Measurements from ENCODE around the gene REXO5.
"Not testable (repeated sequence)": the region's sequence is repeated elsewhere in the genome, so short reads cannot be mapped to it uniquely, and the experiment has no call there.

REXO5 gene

GRCh38 chr16:20806168-20807050 lies at the start of gene REXO5, which contains the start of gene ERI2:
TSS of gene REXO5 (plus strand) at chr16:20806527. CDS start at chr16:20806954, 427 bp downstream.
TSS of gene ERI2 (minus strand) at chr16:20806472. CDS start at chr16:20806430, 42 bp downstream.
- in situ Hi-C loops (cut with HindIII; ENCODE audit: low sequenced_read_pairs), result no loop called here

- in situ Hi-C loops (cut with HindIII; ENCODE audit: low sequenced_read_pairs), result no loop called here
Measured at GRCh38 chr16:20760346-20760745, 46.0 kb upstream of the REXO5 start.

GRCh38 chr16:20761175-20761574 lies 45.2 kb upstream of the REXO5 start:
- in situ Hi-C loops (cut with HindIII; ENCODE audit: low sequenced_read_pairs), result no loop called here

GRCh38 chr16:20762404-20763123 lies 43.8 kb upstream of the REXO5 start:
- in situ Hi-C loops (cut with HindIII; ENCODE audit: low sequenced_read_pairs), result no loop called here

GRCh38 chr16:20763461-20764232 lies 42.7 kb upstream of the REXO5 start, which contains the start of gene ACSM3:
TSS of gene ACSM3 (plus strand) at chr16:20764014. CDS start at chr16:20770035, 6,021 bp downstream.
- in situ Hi-C loops (cut with HindIII; ENCODE audit: low sequenced_read_pairs), result no loop called here

GRCh38 chr16:20764448-20764847 lies 41.9 kb upstream of the REXO5 start:
- in situ Hi-C loops (cut with HindIII; ENCODE audit: low sequenced_read_pairs), result not testable (repeated sequence)

GRCh38 chr16:20765732-20766131 lies 40.6 kb upstream of the REXO5 start:
- in situ Hi-C loops (cut with HindIII; ENCODE audit: low sequenced_read_pairs), result no loop called here

GRCh38 chr16:20766294-20766693 lies 40.0 kb upstream of the REXO5 start:
- in situ Hi-C loops (cut with HindIII; ENCODE audit: low sequenced_read_pairs), result no loop called here

GRCh38 chr16:20767577-20767976 lies 38.8 kb upstream of the REXO5 start:
- in situ Hi-C loops (cut with HindIII; ENCODE audit: low sequenced_read_pairs), result no loop called here

- in situ Hi-C loops (cut with HindIII; ENCODE audit: low sequenced_read_pairs), result no loop called here
Measured at GRCh38 chr16:20768121-20768520, 38.2 kb upstream of the REXO5 start.

- in situ Hi-C loops (cut with HindIII; ENCODE audit: low sequenced_read_pairs), result no loop called here
Measured at GRCh38 chr16:20768818-20769217, 37.5 kb upstream of the REXO5 start.

GRCh38 chr16:20773679-20774078 lies 32.6 kb upstream of the REXO5 start:
- in situ Hi-C loops (cut with HindIII; ENCODE audit: low sequenced_read_pairs), result no loop called here

- in situ Hi-C loops (cut with HindIII; ENCODE audit: low sequenced_read_pairs), result no loop called here
Measured at GRCh38 chr16:20774703-20775362, 31.5 kb upstream of the REXO5 start.

GRCh38 chr16:20781697-20782096 lies 24.6 kb upstream of the REXO5 start:
- in situ Hi-C loops (cut with HindIII; ENCODE audit: low sequenced_read_pairs), result no loop called here

- in situ Hi-C loops (cut with HindIII; ENCODE audit: low sequenced_read_pairs), result no loop called here
Measured at GRCh38 chr16:20782470-20782869, 23.9 kb upstream of the REXO5 start.

- in situ Hi-C loops (cut with HindIII; ENCODE audit: low sequenced_read_pairs), result no loop called here
Measured at GRCh38 chr16:20784204-20784603, 22.1 kb upstream of the REXO5 start.

- in situ Hi-C loops (cut with HindIII; ENCODE audit: low sequenced_read_pairs), result loop anchor here (5.0 kb wide), 1 partner anchor 38 kb away; no protein-coding TSS in a partner anchor
Measured at GRCh38 chr16:20789130-20789529, 17.2 kb upstream of the REXO5 start.

- in situ Hi-C loops (cut with HindIII; ENCODE audit: low sequenced_read_pairs), result no loop called here
Measured at GRCh38 chr16:20791923-20792612, 14.3 kb upstream of the REXO5 start.

- in situ Hi-C loops (cut with HindIII; ENCODE audit: low sequenced_read_pairs), result no loop called here
Measured at GRCh38 chr16:20798364-20798763, 8.0 kb upstream of the REXO5 start.

- in situ Hi-C loops (cut with HindIII; ENCODE audit: low sequenced_read_pairs), result no loop called here
Measured at GRCh38 chr16:20799599-20799998, 6.7 kb upstream of the REXO5 start.
